Liver (tissue), 9 donors: Measurements from ENCODE around the gene SH2D4B. TPM values are rescaled to one million over a fixed set of nuclear protein-coding genes. Genes with fewer than 3 reads are reported as not detected.

Experiments
- DNase-seq: peaks from one replicate; pipeline ENCODE4 v3.0.0-alpha.2; 2017; ENCODE audit warnings: low spot score
- H3K27ac ChIP-seq, 2 donors: one replicate each; pipeline ENCODE4 v1.7.0; 2013; ENCODE audit warnings: inconsistent platforms in 2 of 2, low read length in 2 of 2, control low read depth in 1 of 2, low read depth in 1 of 2, mild to moderate bottlenecking in 1 of 2
- H3K27me3 ChIP-seq, 4 donors: one replicate each; pipeline versions ENCODE4 v1.6.1 to v1.7.0; 2013; ENCODE audit warnings: low read length in 3 of 4, inconsistent platforms in 1 of 4, mild to moderate bottlenecking in 1 of 4, moderate library complexity in 1 of 4; ENCODE audit not compliant: control insufficient read depth in 4 of 4, insufficient read depth in 4 of 4
- H3K36me3 ChIP-seq, 4 donors: one replicate each; pipeline versions ENCODE4 v1.6.1 to v1.7.0; 2013; ENCODE audit warnings: low read length in 3 of 4, mild to moderate bottlenecking in 3 of 4, low read depth in 1 of 4, moderate library complexity in 1 of 4; ENCODE audit not compliant: control insufficient read depth in 4 of 4, insufficient read depth in 3 of 4
- H3K4me1 ChIP-seq, 4 donors: one replicate each; pipeline versions ENCODE4 v1.6.1 to v1.7.0; 2013; ENCODE audit warnings: low read length in 3 of 4, mild to moderate bottlenecking in 3 of 4, moderate library complexity in 1 of 4; ENCODE audit not compliant: control insufficient read depth in 4 of 4, insufficient read depth in 4 of 4
- H3K4me3 ChIP-seq, 3 donors: one replicate each; pipeline versions ENCODE4 v1.6.1 to v1.7.0; 2013; ENCODE audit warnings: low read length in 3 of 3, control low read depth in 1 of 3, low read depth in 1 of 3, mild to moderate bottlenecking in 1 of 3
- H3K9ac ChIP-seq, 2 donors: one replicate each; pipeline ENCODE4 v1.7.0; 2013; ENCODE audit warnings: low read length in 2 of 2, mild to moderate bottlenecking in 2 of 2, moderate library complexity in 2 of 2, control low read depth in 1 of 2, low read depth in 1 of 2
- H3K9me3 ChIP-seq, 4 donors: one replicate each; pipeline versions ENCODE4 v1.6.1 to v1.7.0; 2013; ENCODE audit warnings: low read length in 3 of 4; ENCODE audit not compliant: control insufficient read depth in 4 of 4
- ATF3 ChIP-seq: IDR thresholded peaks from 2 replicates; pipeline ENCODE4 v1.6.1; 2016; ENCODE audit warnings: antibody characterized with exemption
- CTCF ChIP-seq: fragments of 150-350 bp; IDR thresholded peaks from 2 replicates; pipeline ENCODE4 v1.5.1; 2017; ENCODE audit warnings: improper control_type of control experiment, low read depth, low read length; ENCODE audit not compliant: missing input control
- EGR1 ChIP-seq, 2 donors: IDR thresholded peaks; 2 replicates each; pipeline ENCODE4 v1.6.1; 2016 to 2018; ENCODE audit warnings: antibody characterized with exemption in 2 of 2, low read depth in 2 of 2
- HNF4A ChIP-seq, 2 donors: conservative IDR thresholded peaks; 2 replicates each; pipeline ENCODE4 v1.6.1; 2016; ENCODE audit warnings: antibody characterized with exemption in 2 of 2, mild to moderate bottlenecking in 2 of 2
- HNF4G ChIP-seq: IDR thresholded peaks from 2 replicates; pipeline ENCODE4 v1.6.1; 2016; ENCODE audit warnings: antibody characterized with exemption
- MAX ChIP-seq: IDR thresholded peaks from 2 replicates; pipeline ENCODE4 v1.6.1; 2016; ENCODE audit warnings: antibody characterized with exemption
- NR2F2 ChIP-seq: IDR thresholded peaks from 2 replicates; pipeline ENCODE4 v1.6.1; 2016; ENCODE audit warnings: antibody characterized with exemption
- RAD21 ChIP-seq, 2 donors: IDR thresholded peaks; 2 replicates each; pipeline ENCODE4 v1.6.1; 2016; ENCODE audit warnings: antibody characterized with exemption in 2 of 2, mild to moderate bottlenecking in 2 of 2
- REST ChIP-seq: IDR thresholded peaks from 2 replicates; pipeline ENCODE4 v1.6.1; 2016; ENCODE audit warnings: antibody characterized with exemption, mild to moderate bottlenecking
- RXRA ChIP-seq, 2 donors: IDR thresholded peaks; 2 replicates each; pipeline ENCODE4 v1.6.1; 2017 to 2018; ENCODE audit warnings: antibody characterized with exemption in 2 of 2, mild to moderate bottlenecking in 1 of 2
- SP1 ChIP-seq: IDR thresholded peaks from 2 replicates; pipeline ENCODE4 v1.6.1; 2018; ENCODE audit warnings: antibody characterized with exemption, mild to moderate bottlenecking
- TAF1 ChIP-seq: conservative IDR thresholded peaks from 2 replicates; pipeline ENCODE4 v1.6.1; 2016; ENCODE audit warnings: antibody characterized with exemption, mild to moderate bottlenecking
- YY1 ChIP-seq: IDR thresholded peaks from 2 replicates; pipeline ENCODE4 v1.6.1; 2016; ENCODE audit warnings: antibody characterized with exemption, mild to moderate bottlenecking
- ZBTB33 ChIP-seq: IDR thresholded peaks from 2 replicates; pipeline ENCODE4 v1.6.1; 2016; ENCODE audit warnings: antibody characterized with exemption
- WGBS: extraction: QIAGEN DNeasy Blood & Tissue Kit; methylation state at CpG from one replicate; pipeline ENCODE4 v1.1.7; 2013; 5-methylcytosine and 5-hydroxymethylcytosine counted together
- polyA plus RNA-seq, 2 donors: library from polyadenylated mRNA; stranded (reverse) in 1 of 2; unstranded in 1 of 2; fragments of 200-250 nt in 1 of 2; fragments of >200 nt in 1 of 2; fragmentation: Nextera tagmentation in 1 of 2; extraction: Ambion mirVana in 1 of 2; gene quantifications; one replicate each; pipeline versions ENCODE4 v1.2.1 to v1.2.3, GENCODE V29; 2013 to 2015
- total RNA-seq, 2 donors: library from RNA; depleted of rRNA; stranded (reverse); fragments of >200 nt; gene quantifications; one replicate each; pipeline ENCODE4 v1.2.3, GENCODE V29; 2014
- donor health status: healthy.
- donor health status: healthy.
- donor health status: healthy.
- donor health status: healthy.
- donor health status: healthy.

The SH2D4B gene
- total and polyA plus RNA-seq, 4 donors: 0.19 TPM; not detected in 3

- TF ChIP-seq NR2F2 (no peak), YY1 (no peak), ATF3 (no peak), EGR1 (IDR thresholded peaks at IDR 0.05; ENCODE audit: low read depth in 2 of 2) (no peak)
Measured at GRCh38 chr10:80684259-80684658, 146.6 kb downstream of the SH2D4B start.

GRCh38 chr10:80685355-80685754 is 147.7 kb downstream of the SH2D4B start:
- WGBS: 59% methylated on average over 4 of the region's 4 CpGs
- Histone ChIP-seq H3K9me3 (no peaks in the 10 kb centered on the region), H3K27me3 (no peaks in the 10 kb centered on the region), H3K4me3 (no peak overlapping the region), H3K4me1 (no peaks in the 10 kb centered on the region), H3K36me3 (no peaks in the 10 kb centered on the region), H3K9ac (no peak overlapping the region), H3K27ac (no peak overlapping the region)
- TF ChIP-seq NR2F2 (no peak), TAF1 (no peak), ZBTB33 (no peak), MAX (no peak), SP1 (no peak), HNF4A (conservative IDR thresholded peaks at IDR 0.05) (no peak), RXRA (IDR thresholded peaks at IDR 0.05) (no peak), CTCF (no peak), EGR1 (IDR thresholded peaks at IDR 0.05; ENCODE audit: low read depth in 2 of 2) (no peak), RAD21 (IDR thresholded peaks at IDR 0.05) (no peak)
- no peak for DNase-seq

More at GRCh38 chr10:80684259-80684658, 146.6 kb downstream of the SH2D4B start:
- H3K4me1 ChIP-seq: no peaks in the 10 kb centered on the region
- H3K4me3 ChIP-seq: no peak overlapping the region
- no peak for DNase-seq
- no peaks in the 10 kb centered on the region for H3K27me3 ChIP-seq
- no peaks in the 10 kb centered on the region for H3K36me3 ChIP-seq
- H3K27ac ChIP-seq: no peak overlapping the region
- H3K9me3 ChIP-seq: no peaks in the 10 kb centered on the region
- H3K9ac ChIP-seq: no peak overlapping the region
- WGBS: 56% methylated on average over 1 of the region's 1 CpG

- WGBS: 82% methylated on average over 6 of the region's 6 CpGs
- Histone ChIP-seq H3K9me3 (no peaks in the 10 kb centered on the region), H3K36me3 (no peaks in the 10 kb centered on the region), H3K27me3 (no peaks in the 10 kb centered on the region), H3K27ac (no peak overlapping the region), H3K4me3 (no peak overlapping the region), H3K9ac (no peak overlapping the region), H3K4me1 (no peaks in the 10 kb centered on the region)
- TF ChIP-seq RAD21 (IDR thresholded peaks at IDR 0.05) (no peak), ZBTB33 (no peak), NR2F2 (no peak), REST (no peak), RXRA (IDR thresholded peaks at IDR 0.05) (no peak), HNF4G (no peak), TAF1 (no peak)
- DNase-seq: no peak
Measured at GRCh38 chr10:80686734-80687475, 149.2 kb downstream of the SH2D4B start.
